A549 (cell line): ENCODE data around the gene GPRIN1. TPM values are rescaled to one million over a fixed set of nuclear protein-coding genes. Genes with fewer than 3 reads are reported as not detected.
A peak's percentile ranks its signal among the peaks of the same experiment; 100 is the strongest.

Experiments used
- ATAC-seq, 2 experiments: fragments of 200-7000 bp in 1 of 2; fragments of >200 bp in 1 of 2; cut with Nextera tagmentation in 1 of 2; cut with Tn5 transposase in 1 of 2; 3 replicates each; pipeline versions ENCODE4 v1.8.0 to v1.9.1; 2018 to 2020; ENCODE audit warnings: mild to moderate bottlenecking in 1 of 2, moderate library complexity in 1 of 2
- CTCF ChIA-PET: fragments of 300-600 bp; sonication (Branson Sonifier 250); formaldehyde crosslinking; extraction: SDS; loops from one replicate; lab custom pipeline; 2021; ENCODE audit warnings: antibody characterized with exemption, inconsistent platforms; lab: Yijun Ruan, JAX
- POLR2A ChIA-PET: fragments of 350-600 bp; formaldehyde crosslinking; extraction: SDS; loops from one replicate; lab custom pipeline; 2021; ENCODE audit warnings: antibody characterized with exemption, inconsistent platforms; lab: Yijun Ruan, JAX
- DNase-seq, 2 experiments: peaks; one replicate each; pipeline versions ENCODE4 v3.0.0 to v3.0.0-alpha.2; 2011 to 2016; ENCODE audit warnings: low read depth in 1 of 2, low spot score in 1 of 2
- FAIRE-seq: peaks from 2 replicates; lab custom pipeline; 2011; peaks lifted over from hg19 to GRCh38; lab: Jason Lieb, UNC
- H3K27ac ChIP-seq, 2 experiments: fragments of >200 bp; sonication (Bioruptor Twin); formaldehyde crosslinking; 3 replicates each; pipeline ENCODE4 v1.5.1; 2016 to 2017
- H3K4me1 ChIP-seq: fragments of >200 bp; sonication (Bioruptor Twin); formaldehyde crosslinking; 3 replicates; pipeline ENCODE4 v1.6.1; 2016
- H3K4me2 ChIP-seq: fragments of >200 bp; sonication (Bioruptor Twin); formaldehyde crosslinking; 3 replicates; pipeline ENCODE4 v1.6.1; 2016
- H3K4me3 ChIP-seq: fragments of >200 bp; sonication (Bioruptor Twin); formaldehyde crosslinking; 3 replicates; pipeline ENCODE4 v1.5.1; 2016
- H3K9me3 ChIP-seq: fragments of >200 bp; sonication (Bioruptor Twin); formaldehyde crosslinking; 3 replicates; pipeline ENCODE4 v1.6.1; 2016
- CEBPB ChIP-seq, 2 experiments: fragments of >200 bp in 1 of 2; sonication (Bioruptor Twin) in 1 of 2; formaldehyde crosslinking in 1 of 2; IDR thresholded peaks; 2 replicates each; pipeline ENCODE4 v1.6.1; 2012 to 2016
- CHD2 ChIP-seq: fragments of 150-350 bp; IDR thresholded peaks from 2 replicates; pipeline ENCODE4 v1.6.1; 2014; ENCODE audit warnings: low read length; ENCODE audit not compliant: partially characterized antibody
- CTCF ChIP-seq: fragments of >200 bp; sonication (Bioruptor Twin); formaldehyde crosslinking; IDR thresholded peaks from 3 replicates; pipeline ENCODE4 v1.5.1; 2016
- EHF ChIP-seq: fragments of 250-450 bp; sonication (Bioruptor Pico); IDR thresholded peaks from 2 replicates; pipeline ENCODE4 v1.5.0; 2020; ENCODE audit warnings: mild to moderate bottlenecking
- EHMT2 ChIP-seq: fragments of 200-600 bp; sonication (generic); IDR thresholded peaks from 2 replicates; pipeline ENCODE4 v1.6.1; 2016; ENCODE audit warnings: antibody characterized with exemption, low read depth, mild to moderate bottlenecking, moderate library complexity
- EP300 ChIP-seq, 2 experiments: fragments of >200 bp; sonication (Bioruptor Twin); formaldehyde crosslinking; IDR thresholded peaks; 2 replicates in 1 of 2; 3 replicates in 1 of 2; pipeline ENCODE4 v1.6.1; 2016 to 2017
- FOSB ChIP-seq: fragments of 250-450 bp; sonication (Bioruptor Pico); IDR thresholded peaks from 2 replicates; pipeline ENCODE4 v1.5.0; 2020; ENCODE audit warnings: mild to moderate bottlenecking, moderate library complexity
- FOXS1 ChIP-seq: fragments of 250-450 bp; sonication (Bioruptor Pico); IDR thresholded peaks from 2 replicates; pipeline ENCODE4 v1.5.0; 2020; ENCODE audit warnings: mild to moderate bottlenecking, moderate library complexity
- GATA3 ChIP-seq: IDR thresholded peaks from 2 replicates; pipeline ENCODE4 v1.6.1; 2012; ENCODE audit warnings: borderline replicate concordance
- HES2 ChIP-seq: fragments of >200 bp; sonication (Bioruptor Twin); formaldehyde crosslinking; IDR thresholded peaks from 2 replicates; pipeline ENCODE4 v1.6.1; 2016
- HMGXB4 ChIP-seq: fragments of 250-450 bp; sonication (Bioruptor Pico); IDR thresholded peaks from 2 replicates; pipeline ENCODE4 v1.5.0; 2021; ENCODE audit warnings: mild to moderate bottlenecking, moderate library complexity, borderline replicate concordance
- HOXA7 ChIP-seq: fragments of 250-450 bp; sonication (Bioruptor Pico); IDR thresholded peaks from 2 replicates; pipeline ENCODE4 v1.5.0; 2020; ENCODE audit warnings: mild to moderate bottlenecking, moderate library complexity
- HOXB13 ChIP-seq: fragments of 250-450 bp; sonication (Bioruptor Pico); IDR thresholded peaks from 2 replicates; pipeline ENCODE4 v1.5.0; 2020; ENCODE audit warnings: low read depth, mild to moderate bottlenecking, moderate library complexity
- HOXB5 ChIP-seq: fragments of 250-450 bp; sonication (Bioruptor Pico); IDR thresholded peaks from 2 replicates; pipeline ENCODE4 v1.5.0; 2020; ENCODE audit warnings: mild to moderate bottlenecking, moderate library complexity
- JUNB ChIP-seq: fragments of >200 bp; sonication (Bioruptor Twin); formaldehyde crosslinking; IDR thresholded peaks from 2 replicates; pipeline ENCODE4 v1.6.1; 2016
- MAFK ChIP-seq: fragments of 450-650 bp; IDR thresholded peaks from 2 replicates; pipeline ENCODE4 v1.6.1; 2014; ENCODE audit not compliant: partially characterized antibody
- MYC ChIP-seq: IDR thresholded peaks from 2 replicates; pipeline ENCODE4 v1.6.1; 2012; ENCODE audit warnings: mild to moderate bottlenecking, inconsistent platforms, low read length, improper control_type of control experiment, borderline replicate concordance
- NFE2L2 ChIP-seq: fragments of 150-350 bp; conservative IDR thresholded peaks from 2 replicates; pipeline ENCODE4 v1.6.1; 2014; ENCODE audit warnings: low read length
- NR3C1 ChIP-seq: fragments of >200 bp; sonication (Bioruptor Twin); formaldehyde crosslinking; IDR thresholded peaks from 3 replicates; pipeline ENCODE4 v1.6.1; 2017
- POLR2AphosphoS2 ChIP-seq: conservative IDR thresholded peaks from 2 replicates; pipeline ENCODE4 v1.6.1; 2012; ENCODE audit warnings: low read length, improper control_type of control experiment, inconsistent platforms
- SMC3 ChIP-seq: fragments of >200 bp; sonication (Bioruptor Twin); formaldehyde crosslinking; IDR thresholded peaks from 3 replicates; pipeline ENCODE4 v1.6.1; 2018; ENCODE audit warnings: inconsistent platforms
- ZC3H11A ChIP-seq: fragments of 450-650 bp; IDR thresholded peaks from 2 replicates; pipeline ENCODE4 v1.6.1; 2014; ENCODE audit warnings: antibody characterized with exemption, mild to moderate bottlenecking
- ZFP36 ChIP-seq: fragments of 450-650 bp; IDR thresholded peaks from 2 replicates; pipeline ENCODE4 v1.6.1; 2014; ENCODE audit warnings: borderline replicate concordance; ENCODE audit not compliant: partially characterized antibody
- WGBS: methylation state at CpG from one replicate; pipeline ENCODE4 v1.1.6; 2017; ENCODE audit errors: missing lambda C conversion rate; 5-methylcytosine and 5-hydroxymethylcytosine counted together
- polyA plus RNA-seq, 4 experiments: library from polyadenylated mRNA; depleted of rRNA in 3 of 4; stranded (reverse); fragments of >200 nt; fragmentation: RNase III in 1 of 4; extraction: RNeasy Plus Mini Kit Qiagen cat#74134 plus additional on column Dnase treatment in 1 of 4; gene quantifications; 2 replicates in 3 of 4; 3 replicates in 1 of 4; pipeline ENCODE4 v1.2.3, GENCODE V29; 2011 to 2017
- TF ChIP-seq, protein P1 (sequence below): IDR thresholded peaks from 2 replicates; pipeline ENCODE4 v1.6.1; 2012

GPRIN1 gene
- polyA plus RNA-seq, 2 of the 4 experiments (the other 2 are of a cell fraction): 3.1 to 6.7 TPM

GRCh38 chr5:176658007-176658599, 48.1 kb upstream of the GPRIN1 start (continued):
- TF ChIP-seq, protein P1, sequence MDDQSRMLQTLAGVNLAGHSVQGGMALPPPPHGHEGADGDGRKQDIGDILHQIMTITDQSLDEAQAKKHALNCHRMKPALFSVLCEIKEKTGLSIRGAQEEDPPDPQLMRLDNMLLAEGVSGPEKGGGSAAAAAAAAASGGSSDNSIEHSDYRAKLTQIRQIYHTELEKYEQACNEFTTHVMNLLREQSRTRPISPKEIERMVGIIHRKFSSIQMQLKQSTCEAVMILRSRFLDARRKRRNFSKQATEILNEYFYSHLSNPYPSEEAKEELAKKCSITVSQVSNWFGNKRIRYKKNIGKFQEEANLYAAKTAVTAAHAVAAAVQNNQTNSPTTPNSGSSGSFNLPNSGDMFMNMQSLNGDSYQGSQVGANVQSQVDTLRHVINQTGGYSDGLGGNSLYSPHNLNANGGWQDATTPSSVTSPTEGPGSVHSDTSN: no peak
- TF ChIP-seq FOXS1 (CRISPR knock-in tag): no peak
- no peak for TF ChIP-seq CHD2
- no peak for TF ChIP-seq CEBPB (IDR thresholded peaks at IDR 0.05)
- no peak for TF ChIP-seq ZFP36
- peak; percentile 56 for TF ChIP-seq SMC3
- peak; percentile 79 for TF ChIP-seq CTCF
- no peak for TF ChIP-seq NFE2L2
- no peak for TF ChIP-seq MYC
- TF ChIP-seq HOXA7 (CRISPR knock-in tag): no peak
- TF ChIP-seq HOXB13 (CRISPR knock-in tag): no peak
- no peak for TF ChIP-seq POLR2AphosphoS2
- TF ChIP-seq ZC3H11A: no peak
- no peak for TF ChIP-seq EHF (CRISPR knock-in tag)
- TF ChIP-seq FOSB (CRISPR knock-in tag): no peak
- no peak for TF ChIP-seq HOXB5

DNA sequence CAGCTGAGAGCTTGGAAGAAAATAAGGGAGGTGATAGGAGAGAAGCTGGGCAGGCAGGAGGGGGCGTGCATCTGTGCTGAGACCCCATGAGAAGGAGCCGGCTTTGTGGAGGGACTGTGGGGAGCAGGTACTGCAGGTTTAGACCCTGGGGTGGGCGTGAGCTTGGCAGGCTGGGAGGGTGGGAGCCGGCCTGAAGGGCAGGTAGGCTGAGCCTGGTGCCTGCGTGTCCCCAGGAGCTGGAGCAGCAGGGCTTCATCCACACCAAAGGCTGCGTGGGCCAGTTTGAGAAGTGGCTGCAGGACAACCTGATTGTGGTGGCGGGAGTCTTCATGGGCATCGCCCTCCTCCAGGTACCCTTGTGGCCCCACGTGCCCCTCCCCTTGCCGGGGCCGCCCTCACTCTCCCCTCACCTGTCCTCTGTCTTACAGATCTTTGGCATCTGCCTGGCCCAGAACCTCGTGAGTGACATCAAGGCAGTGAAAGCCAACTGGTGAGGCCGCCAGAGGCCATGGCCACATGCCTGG, 46.6 kb upstream of the GPRIN1 start:
- ATAC-seq: no peak
- no peak overlapping the region for H3K4me3 ChIP-seq
- no peaks in the 10 kb centered on the region for H3K9me3 ChIP-seq
- 84% methylated on average over 13 of the region's 13 CpGs for WGBS
- POLR2A ChIA-PET: interaction anchor here (1.3 kb wide), 1 partner anchor 9 kb away, joined by 4 read pairs; the partner anchor contains the start of gene TSPAN17
- no peak overlapping the region for H3K27ac ChIP-seq
- TF ChIP-seq EHF (CRISPR knock-in tag) (no peak), HES2 (no peak), NR3C1 (no peak), HMGXB4 (CRISPR knock-in tag) (no peak), EP300 (IDR thresholded peaks at IDR 0.05) (no peak), EHMT2 (no peak), MAFK (no peak), HOXA7 (CRISPR knock-in tag) (no peak), HOXB5 (no peak), JUNB (no peak), GATA3 (no peak), CEBPB (IDR thresholded peaks at IDR 0.05) (no peak)
- TF ChIP-seq, all 56 proteins: peak for 0
- FAIRE-seq (no peak), DNase-seq (no peak)
- no peaks in the 10 kb centered on the region for H3K4me1 ChIP-seq
- H3K4me2 ChIP-seq: no peak overlapping the region
- CTCF ChIA-PET: interaction anchor here (0.6 to 9.9 kb wide), 10 partner anchors 9 to 456 kb away, joined by 3 to 123 read pairs (median 10); no protein-coding TSS in a partner anchor
